Astrocyte (in vitro differentiated cells and primary cell): ENCODE measurements around the gene MTRR.

Experiments
- CTCF ChIP-seq: IDR thresholded peaks from 2 replicates; pipeline ENCODE4 v1.5.1; 2011; ENCODE audit warnings: low read depth, mild to moderate bottlenecking, inconsistent platforms, low read length, moderate library complexity; ENCODE audit not compliant: insufficient read depth
- EZH2 ChIP-seq: IDR thresholded peaks from 2 replicates; pipeline ENCODE4 v1.6.1; 2012; ENCODE audit warnings: mild to moderate bottlenecking, low read length, inconsistent platforms; ENCODE audit not compliant: insufficient read depth

GRCh38 chr5:7873216-7873615 lies 4.3 kb downstream of the MTRR start:
- no peak for TF ChIP-seq CTCF
- no peak for TF ChIP-seq EZH2
